Activated T-helper 1 cell treated with anti-CD3 and anti-CD28 coated beads, Interleukin-12 subunit alpha, Interleukin-12 subunit beta, Interleukin-2, Interleukin-4 antibody, amounts not matched to agents 30 ng/mL and 10 ng/mL and 1 ng/mL, durations not matched to agents 14 hours and 24 hours and 36 hours (primary cell): ENCODE measurements around the gene RERE. TPM values are rescaled to one million over a fixed set of nuclear protein-coding genes. Genes with fewer than 3 reads are reported as not detected.

Experiments
- DNase-seq: peaks from one replicate; pipeline ENCODE4 v3.0.0; 2021; ENCODE audit warnings: low spot score
- H3K27ac Mint-ChIP-seq: one replicate; pipeline ENCODE4 v1.8.0; 2021; ENCODE audit warnings: mild to moderate bottlenecking, mixed read lengths
- H3K27me3 Mint-ChIP-seq: one replicate; pipeline ENCODE4 v1.8.0; 2022; ENCODE audit warnings: mild to moderate bottlenecking, moderate library complexity, mixed read lengths; ENCODE audit not compliant: insufficient read depth
- H3K36me3 Mint-ChIP-seq: one replicate; pipeline ENCODE4 v1.8.0; 2021; ENCODE audit warnings: low read depth, mixed read lengths
- H3K4me1 Mint-ChIP-seq: one replicate; pipeline ENCODE4 v1.8.0; 2021; ENCODE audit warnings: low read depth, mixed read lengths
- H3K4me3 Mint-ChIP-seq: one replicate; pipeline ENCODE4 v1.8.0; 2021; ENCODE audit warnings: mild to moderate bottlenecking, moderate library complexity, mixed read lengths
- H3K9me3 Mint-ChIP-seq: one replicate; pipeline ENCODE4 v1.8.0; 2021; ENCODE audit warnings: mixed read lengths
- intact Hi-C: fragments of 100-400 bp; cut with micrococcal nuclease; formaldehyde crosslinking; loops from one replicate; pipeline ENCODE4 v1.15.1; 2024
- total RNA-seq: library from RNA; stranded (reverse); gene quantifications from 2 replicates; pipeline ENCODE4 v1.2.3, GENCODE V29; 2022

The RERE gene
- total RNA-seq, 1 donor from 2014 or later, result 82.0 TPM

- intact Hi-C loops, result no loop called here
- no peaks in the 10 kb centered on the region for H3K9me3 Mint-ChIP-seq
- no peak for DNase-seq
- H3K27ac Mint-ChIP-seq, result no peak overlapping the region
- H3K4me1 Mint-ChIP-seq, result peaks cover 40% of the 10 kb centered on the region
- no peak overlapping the region for H3K4me3 Mint-ChIP-seq
- peaks cover 2% of the 10 kb centered on the region for H3K27me3 Mint-ChIP-seq
- H3K36me3 Mint-ChIP-seq, result no peaks in the 10 kb centered on the region
Measured at GRCh38 chr1:8813016-8813763, 4.2 kb downstream of the RERE start.

GRCh38 chr1:8812081-8812480 is 5.4 kb downstream of the RERE start:
- H3K27me3 Mint-ChIP-seq, result no peaks in the 10 kb centered on the region
- no peak for DNase-seq
- no peaks in the 10 kb centered on the region for H3K9me3 Mint-ChIP-seq
- peaks cover 37% of the 10 kb centered on the region for H3K4me1 Mint-ChIP-seq
- no peak overlapping the region for H3K4me3 Mint-ChIP-seq
- intact Hi-C loops, result no loop called here
- H3K36me3 Mint-ChIP-seq, result no peaks in the 10 kb centered on the region
- no peak overlapping the region for H3K27ac Mint-ChIP-seq

GRCh38 chr1:8810987-8811386 is 6.5 kb downstream of the RERE start:
- Mint-ChIP-seq H3K9me3 (no peaks in the 10 kb centered on the region), H3K27me3 (no peaks in the 10 kb centered on the region), H3K27ac (no peak overlapping the region), H3K36me3 (peaks cover 2% of the 10 kb centered on the region), H3K4me3 (no peak overlapping the region), H3K4me1 (peaks cover 27% of the 10 kb centered on the region)
- intact Hi-C loops, result no loop called here
- DNase-seq, result no peak

- intact Hi-C loops, result no loop called here
- peaks cover 2% of the 10 kb centered on the region for H3K36me3 Mint-ChIP-seq
- H3K27me3 Mint-ChIP-seq, result no peaks in the 10 kb centered on the region
- DNase-seq, result no peak
- H3K4me3 Mint-ChIP-seq, result no peak overlapping the region
- H3K27ac Mint-ChIP-seq, result no peak overlapping the region
- H3K4me1 Mint-ChIP-seq, result peaks cover 12% of the 10 kb centered on the region
- no peaks in the 10 kb centered on the region for H3K9me3 Mint-ChIP-seq
Measured at GRCh38 chr1:8809342-8809736, 8.1 kb downstream of the RERE start.

GRCh38 chr1:8807004-8807403 is 10.4 kb downstream of the RERE start:
- Mint-ChIP-seq H3K27me3 (no peaks in the 10 kb centered on the region), H3K9me3 (no peaks in the 10 kb centered on the region), H3K36me3 (peaks cover 2% of the 10 kb centered on the region), H3K4me3 (no peak overlapping the region), H3K4me1 (no peaks in the 10 kb centered on the region), H3K27ac (no peak overlapping the region)
- DNase-seq, result no peak
- intact Hi-C loops, result no loop called here

DNA sequence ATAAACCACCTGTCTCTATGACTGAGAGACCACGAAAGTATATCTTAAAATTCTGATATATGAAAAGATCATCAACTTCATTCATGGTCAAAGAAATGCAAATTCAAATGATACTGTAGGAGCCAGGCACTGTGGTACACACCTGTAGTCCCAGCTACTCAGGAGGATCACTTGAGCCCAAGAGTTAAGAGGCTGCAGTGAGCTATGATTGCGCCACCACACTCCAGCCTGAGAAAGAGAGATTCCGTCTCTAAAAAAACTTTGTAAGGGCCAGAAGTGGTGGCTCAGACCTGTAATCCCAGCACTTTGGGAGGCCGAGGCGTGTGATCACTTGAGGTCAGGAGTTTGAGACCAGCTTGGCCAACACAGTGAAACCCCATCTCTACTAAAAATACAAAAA is 17.0 kb downstream of the RERE start:
- Mint-ChIP-seq H3K27me3 (no peaks in the 10 kb centered on the region), H3K4me3 (no peak overlapping the region), H3K4me1 (no peaks in the 10 kb centered on the region), H3K9me3 (no peaks in the 10 kb centered on the region), H3K36me3 (no peaks in the 10 kb centered on the region), H3K27ac (no peak overlapping the region)
- no peak for DNase-seq
- intact Hi-C loops, result no loop called here

DNA sequence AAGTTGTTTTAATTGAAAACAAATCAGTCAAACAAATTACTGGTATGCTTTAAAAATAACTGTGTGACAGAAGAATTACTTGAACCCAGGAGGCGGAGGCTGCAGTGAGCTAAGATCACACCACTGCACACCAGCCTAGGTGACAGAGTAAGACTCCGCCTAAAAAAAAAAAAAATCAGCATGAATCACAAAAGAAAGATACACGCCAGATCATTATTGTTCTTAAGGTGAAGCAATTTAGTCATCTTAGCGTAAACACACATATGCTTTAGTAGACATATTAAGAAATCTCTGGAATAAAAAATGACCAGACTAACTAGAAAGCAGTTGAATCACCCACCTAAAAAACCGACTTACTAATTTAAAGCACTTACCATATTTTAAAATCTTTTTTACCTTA is 20.2 kb downstream of the RERE start:
- intact Hi-C loops, result loop anchor here (10.0 kb wide), 1 partner anchor 48 kb away; no protein-coding TSS in a partner anchor
- Mint-ChIP-seq H3K27ac (no peak overlapping the region), H3K4me1 (no peaks in the 10 kb centered on the region), H3K9me3 (no peaks in the 10 kb centered on the region), H3K4me3 (no peak overlapping the region), H3K27me3 (no peaks in the 10 kb centered on the region), H3K36me3 (peaks cover 3% of the 10 kb centered on the region)
- no peak for DNase-seq

DNA sequence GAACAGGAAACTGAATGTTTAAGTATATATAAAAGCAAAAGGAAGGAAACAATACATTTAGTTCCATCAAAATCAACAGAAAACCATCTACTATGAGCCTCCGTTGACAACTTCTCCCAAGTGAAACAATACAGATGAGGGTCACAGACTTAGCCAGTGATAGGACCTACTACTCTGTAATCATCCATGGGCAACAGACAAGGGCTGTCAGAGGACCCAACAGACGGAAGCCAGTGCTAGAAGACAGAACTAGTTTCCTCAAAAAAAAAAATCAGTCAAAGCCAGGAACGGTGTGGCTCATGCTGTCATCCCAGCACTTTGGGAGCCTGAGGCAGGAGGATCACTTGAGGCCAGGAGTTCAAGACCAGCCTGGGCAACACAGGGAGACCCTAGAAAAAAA is 20.6 kb downstream of the RERE start:
- no peaks in the 10 kb centered on the region for H3K4me1 Mint-ChIP-seq
- no peaks in the 10 kb centered on the region for H3K27me3 Mint-ChIP-seq
- peaks cover 3% of the 10 kb centered on the region for H3K36me3 Mint-ChIP-seq
- H3K4me3 Mint-ChIP-seq, result no peak overlapping the region
- intact Hi-C loops, result loop anchor here (10.0 kb wide), 1 partner anchor 48 kb away; no protein-coding TSS in a partner anchor
- H3K9me3 Mint-ChIP-seq, result no peaks in the 10 kb centered on the region
- no peak for DNase-seq
- peak overlapping the region; percentile 36 for H3K27ac Mint-ChIP-seq

DNA sequence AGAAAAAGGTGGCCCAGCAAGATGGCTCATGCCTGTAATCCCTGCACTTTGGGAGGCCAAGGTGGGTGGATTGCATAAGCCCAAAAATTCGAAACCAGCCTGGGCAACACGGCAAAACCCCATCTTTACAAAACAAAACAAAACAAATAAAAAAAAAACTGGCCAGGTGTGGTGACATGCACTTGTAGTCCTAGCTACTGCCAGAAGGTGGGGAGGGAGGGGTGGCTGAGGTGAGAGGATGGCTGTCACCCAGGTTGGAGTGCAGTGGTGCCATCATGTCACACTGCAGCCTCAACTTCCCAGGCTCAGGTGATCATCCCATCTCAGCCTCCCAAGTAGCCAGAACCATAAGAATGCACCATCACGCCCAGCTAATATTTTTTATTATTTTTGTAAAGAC is 22.8 kb downstream of the RERE start:
- no peaks in the 10 kb centered on the region for H3K27me3 Mint-ChIP-seq
- no peak overlapping the region for H3K27ac Mint-ChIP-seq
- peaks cover 3% of the 10 kb centered on the region for H3K36me3 Mint-ChIP-seq
- no peak overlapping the region for H3K4me3 Mint-ChIP-seq
- intact Hi-C loops, result loop anchor here (10.0 kb wide), 1 partner anchor 50 kb away; no protein-coding TSS in a partner anchor
- H3K4me1 Mint-ChIP-seq, result no peaks in the 10 kb centered on the region
- H3K9me3 Mint-ChIP-seq, result no peaks in the 10 kb centered on the region
- no peak for DNase-seq

DNA sequence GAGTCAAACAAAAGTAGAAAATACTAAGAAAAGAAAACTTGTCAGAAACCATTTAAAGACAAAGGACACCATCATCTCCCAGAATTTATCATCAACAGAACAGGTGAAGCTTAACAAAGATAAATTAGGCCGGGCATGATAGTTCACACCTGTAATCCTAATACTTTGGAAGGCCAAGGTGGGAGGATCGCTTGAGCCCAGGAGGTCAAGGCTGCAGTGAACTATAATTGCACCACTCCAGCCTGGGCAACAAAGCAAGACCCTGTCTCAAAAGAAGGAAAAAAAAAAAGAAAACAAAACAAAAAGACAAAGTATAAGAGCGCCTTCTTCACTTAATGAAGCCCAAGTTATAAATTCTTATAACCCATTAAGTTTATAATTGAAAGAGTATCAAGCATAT is 25.6 kb downstream of the RERE start:
- no peaks in the 10 kb centered on the region for H3K27me3 Mint-ChIP-seq
- peaks cover 3% of the 10 kb centered on the region for H3K36me3 Mint-ChIP-seq
- DNase-seq, result no peak
- H3K4me1 Mint-ChIP-seq, result no peaks in the 10 kb centered on the region
- H3K9me3 Mint-ChIP-seq, result no peaks in the 10 kb centered on the region
- H3K4me3 Mint-ChIP-seq, result no peak overlapping the region
- H3K27ac Mint-ChIP-seq, result no peak overlapping the region
- intact Hi-C loops, result loop anchor here (10.0 kb wide), 1 partner anchor 53 kb away; no protein-coding TSS in a partner anchor

GRCh38 chr1:8790987-8791386 is 26.5 kb downstream of the RERE start:
- Mint-ChIP-seq H3K9me3 (no peaks in the 10 kb centered on the region), H3K4me3 (no peak overlapping the region), H3K4me1 (no peaks in the 10 kb centered on the region), H3K36me3 (peaks cover 3% of the 10 kb centered on the region), H3K27ac (no peak overlapping the region), H3K27me3 (no peaks in the 10 kb centered on the region)
- intact Hi-C loops, result loop anchor here (10.0 kb wide), 1 partner anchor 54 kb away; no protein-coding TSS in a partner anchor
- no peak for DNase-seq

DNA sequence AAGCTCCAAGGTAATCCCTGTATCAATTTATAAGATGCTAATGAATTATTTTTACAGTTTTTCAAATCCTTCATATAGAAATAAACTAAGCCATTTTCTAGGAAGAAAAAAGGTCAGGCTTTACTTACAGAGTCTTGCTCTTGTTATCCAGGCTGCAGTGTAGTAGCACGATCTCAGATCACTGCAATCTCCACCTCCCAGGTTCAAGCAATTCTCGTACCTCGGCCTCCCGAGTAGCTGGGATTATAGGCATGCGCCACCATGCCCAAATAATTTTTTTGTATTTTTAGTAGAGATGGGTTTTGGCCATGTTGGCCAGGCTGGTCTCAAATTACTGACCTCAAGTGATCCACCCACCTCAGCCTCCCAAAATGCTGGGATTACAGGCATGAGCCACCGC is 27.0 kb downstream of the RERE start:
- H3K4me3 Mint-ChIP-seq, result no peak overlapping the region
- no peak for DNase-seq
- H3K27ac Mint-ChIP-seq, result no peak overlapping the region
- H3K36me3 Mint-ChIP-seq, result peaks cover 3% of the 10 kb centered on the region
- H3K9me3 Mint-ChIP-seq, result no peaks in the 10 kb centered on the region
- H3K4me1 Mint-ChIP-seq, result no peaks in the 10 kb centered on the region
- H3K27me3 Mint-ChIP-seq, result no peaks in the 10 kb centered on the region
- intact Hi-C loops, result loop anchor here (10.0 kb wide), 1 partner anchor 54 kb away; no protein-coding TSS in a partner anchor

- H3K9me3 Mint-ChIP-seq, result no peaks in the 10 kb centered on the region
- no peak overlapping the region for H3K27ac Mint-ChIP-seq
- no peaks in the 10 kb centered on the region for H3K27me3 Mint-ChIP-seq
- DNase-seq, result no peak
- H3K4me3 Mint-ChIP-seq, result no peak overlapping the region
- intact Hi-C loops, result loop anchor here (10.0 kb wide), 1 partner anchor 55 kb away; no protein-coding TSS in a partner anchor
- H3K36me3 Mint-ChIP-seq, result peaks cover 3% of the 10 kb centered on the region
- no peaks in the 10 kb centered on the region for H3K4me1 Mint-ChIP-seq
Measured at GRCh38 chr1:8789314-8790214, 27.9 kb downstream of the RERE start.
